Ureter (tissue), 1 donor: ENCODE data around the gene HMGXB4. TPM values are rescaled to one million over a fixed set of nuclear protein-coding genes. Genes with fewer than 3 reads are reported as not detected.

Source experiments
- DNase-seq: peaks from one replicate; pipeline ENCODE4 v3.0.0-alpha.2; 2020; ENCODE audit warnings: low spot score
- total RNA-seq: library from RNA; stranded (reverse); gene quantifications from one replicate; pipeline ENCODE4 v1.2.4, GENCODE V29; 2023
- donor health status: DM: yes; HTN: yes; CAD: no.

Gene HMGXB4
- total RNA-seq, 1 donor from 2014 or later, result 21.9 TPM

GRCh38 chr22:35258191-35258988 lies 1.1 kb downstream of the HMGXB4 start:
- DNase-seq, result no peak

- DNase-seq, result no peak
These were observed 7.7 kb downstream of the HMGXB4 start for GRCh38 chr22:35264986-35265385.

GRCh38 chr22:35266277-35266676 lies 9.0 kb downstream of the HMGXB4 start:
- DNase-seq, result no peak

GRCh38 chr22:35269630-35270029 lies 12.3 kb downstream of the HMGXB4 start:
- no peak for DNase-seq

- DNase-seq, result no peak
These were observed 17.0 kb downstream of the HMGXB4 start for GRCh38 chr22:35274154-35274871.

- DNase-seq, result no peak
These were observed 18.3 kb downstream of the HMGXB4 start for GRCh38 chr22:35275580-35275979.

GRCh38 chr22:35276019-35276418 lies 18.7 kb downstream of the HMGXB4 start:
- DNase-seq, result no peak

GRCh38 chr22:35288116-35288515 lies 30.8 kb downstream of the HMGXB4 start:
- DNase-seq, result no peak

- DNase-seq, result no peak
These were observed 35.5 kb downstream of the HMGXB4 start for GRCh38 chr22:35292786-35293185.

GRCh38 chr22:35296051-35296450 lies 38.8 kb downstream of the HMGXB4 start:
- DNase-seq, result no peak

- no peak for DNase-seq
These were observed 42.0 kb downstream of the HMGXB4 start for GRCh38 chr22:35299217-35299672.

GRCh38 chr22:35299673-35300499 lies 42.6 kb downstream of the HMGXB4 start, which contains the start of gene TOM1:
TSS of gene TOM1 (plus strand) at chr22:35299894. CDS start at chr22:35299929, 35 bp downstream.
- peak; percentile 97 for DNase-seq

- no peak for DNase-seq
These were observed 44.1 kb downstream of the HMGXB4 start for GRCh38 chr22:35301372-35301874.

- no peak for DNase-seq
These were observed 45.8 kb downstream of the HMGXB4 start for GRCh38 chr22:35303029-35303624.

GRCh38 chr22:35305525-35306070 lies 48.3 kb downstream of the HMGXB4 start:
- DNase-seq, result no peak

GRCh38 chr22:35306350-35306967 lies 49.2 kb downstream of the HMGXB4 start:
- DNase-seq, result no peak

GRCh38 chr22:35307372-35307771 lies 50.1 kb downstream of the HMGXB4 start:
- DNase-seq, result no peak

- DNase-seq, result peak; percentile 40
These were observed 50.6 kb downstream of the HMGXB4 start for GRCh38 chr22:35307892-35308291.

GRCh38 chr22:35308480-35309021 lies 51.3 kb downstream of the HMGXB4 start:
- DNase-seq, result no peak
